K562 (cell line): ENCODE measurements around the gene STK11. TPM values are rescaled to one million over a fixed set of nuclear protein-coding genes. Genes with fewer than 3 reads are reported as not detected.

Experiments used
- ATAC-seq: fragments of 200-7000 bp; cut with Tn5 transposase; 3 replicates; pipeline ENCODE4 v1.9.1; 2020; ENCODE audit warnings: moderate library complexity
- BruUV-seq: library from RNA; stranded (reverse); fragments of 400-500 nt; replicated peaks from 2 replicates; lab custom pipeline; 2021; lab: Mats Ljungman, UMichigan
- CTCF ChIA-PET: fragments of 300-600 bp; formaldehyde crosslinking; extraction: SDS; loops from one replicate; lab custom pipeline; 2021; ENCODE audit warnings: low intra/inter-chr PET ratio; lab: Yijun Ruan, JAX
- POLR2A ChIA-PET: fragments of 300-600, 350-650 bp; sonication (Branson Sonifier 250); formaldehyde crosslinking; extraction: SDS; loops from one replicate; lab custom pipeline; 2021; ENCODE audit warnings: antibody characterized with exemption, inconsistent platforms; lab: Yijun Ruan, JAX
- DNase-seq, 4 experiments: peaks; one replicate each; pipeline versions ENCODE4 v3.0.0 to v3.0.0-alpha.2; 2011 to 2018; ENCODE audit warnings: low spot score in 3 of 4, mixed read lengths in 3 of 4; ENCODE audit errors: extremely low read depth in 1 of 4
- FAIRE-seq: peaks from 2 replicates; lab custom pipeline; 2011; peaks lifted over from hg19 to GRCh38; lab: Jason Lieb, UNC
- H2AFZ ChIP-seq: 2 replicates; pipeline ENCODE4 v1.6.0; 2011; ENCODE audit warnings: low read depth, low read length, control low read depth, inconsistent platforms
- H3K27ac ChIP-seq: fragments of 200-600 bp; 3 replicates; pipeline ENCODE4 v1.8.0; 2011; ENCODE audit warnings: low read depth, mild to moderate bottlenecking, control low read depth, inconsistent platforms, low read length, moderate library complexity, mixed read lengths; ENCODE audit errors: extremely low read depth
- H3K27me3 ChIP-seq, 2 experiments: fragments of 300-600 bp in 1 of 2; 2 replicates in 1 of 2; 3 replicates in 1 of 2; pipeline versions ENCODE4 v1.6.0 to v1.8.0; 2011; ENCODE audit warnings: inconsistent platforms in 2 of 2, low read length in 2 of 2, mild to moderate bottlenecking in 1 of 2, mixed read lengths in 1 of 2, moderate library complexity in 1 of 2; ENCODE audit not compliant: control insufficient read depth in 2 of 2, insufficient read depth in 2 of 2
- H3K36me3 ChIP-seq: fragments of 300-600 bp; 3 replicates; pipeline ENCODE4 v1.8.0; 2011; ENCODE audit warnings: mild to moderate bottlenecking, low read length, inconsistent platforms; ENCODE audit not compliant: control insufficient read depth, insufficient read depth
- H3K4me1 ChIP-seq, 2 experiments: fragments of 200-600 bp in 1 of 2; replicated peaks in 1 of 2; 2 replicates in 1 of 2; 3 replicates in 1 of 2; pipeline versions ENCODE4 v1.5.1 to v1.8.0; 2011; ENCODE audit warnings: inconsistent platforms in 2 of 2, low read length in 2 of 2, mild to moderate bottlenecking in 1 of 2, mixed read lengths in 1 of 2, moderate library complexity in 1 of 2; ENCODE audit not compliant: control insufficient read depth in 2 of 2, insufficient read depth in 2 of 2
- H3K4me2 ChIP-seq: 2 replicates; pipeline ENCODE4 v1.6.1; 2011; ENCODE audit warnings: low read length, control low read depth, inconsistent platforms, mixed read lengths; ENCODE audit not compliant: insufficient read depth
- H3K4me3 ChIP-seq: fragments of 200-600 bp; sonication (generic), shearing (Covaris generic); 2 replicates; pipeline ENCODE4 v1.5.1; 2016; ENCODE audit warnings: control low read depth, inconsistent platforms
- H3K79me2 ChIP-seq: fragments of 200-600 bp; 3 replicates; pipeline ENCODE4 v1.8.0; 2011; ENCODE audit warnings: low read length, inconsistent platforms; ENCODE audit not compliant: control insufficient read depth, insufficient read depth
- H3K9ac ChIP-seq, 2 experiments: 2 replicates each; pipeline versions ENCODE4 v1.6.0 to v1.6.1; 2011; ENCODE audit warnings: low read depth in 2 of 2, low read length in 2 of 2, control low read depth in 1 of 2, inconsistent platforms in 1 of 2, mild to moderate bottlenecking in 1 of 2, mixed read lengths in 1 of 2; ENCODE audit not compliant: insufficient read depth in 1 of 2
- H3K9me1 ChIP-seq: one replicate; pipeline ENCODE4 v1.6.0; 2011; ENCODE audit warnings: inconsistent platforms, mild to moderate bottlenecking, low read length, moderate library complexity; ENCODE audit not compliant: control insufficient read depth, insufficient read depth
- H3K9me3 ChIP-seq: replicated peaks from 2 replicates; pipeline ENCODE4 v1.5.1; 2011; ENCODE audit warnings: low read depth, low read length, inconsistent platforms; ENCODE audit not compliant: control insufficient read depth, insufficient read depth
- H4K20me1 ChIP-seq: replicated peaks from 2 replicates; pipeline ENCODE4 v1.6.1; 2011; ENCODE audit warnings: low read length, inconsistent platforms, mixed read lengths; ENCODE audit not compliant: control insufficient read depth, insufficient read depth
- POLR2G ChIP-seq: fragments of 200-400 bp; formaldehyde crosslinking; IDR thresholded peaks from 2 replicates; pipeline ENCODE4 v1.6.1; 2017; ENCODE audit warnings: low read depth, mild to moderate bottlenecking, antibody characterized with exemption, low read length, moderate library complexity
- RBFOX2 ChIP-seq: fragments of 200-400 bp; formaldehyde crosslinking; IDR thresholded peaks from 2 replicates; pipeline ENCODE4 v1.6.1; 2017; ENCODE audit warnings: low read depth, mild to moderate bottlenecking, low read length, moderate library complexity
- SMAD2 ChIP-seq: fragments of 150-350 bp; IDR thresholded peaks from 2 replicates; pipeline ENCODE4 v1.6.1; 2014; ENCODE audit warnings: low read depth, mild to moderate bottlenecking, low read length
- ZZZ3 ChIP-seq: fragments of 450-650 bp; IDR thresholded peaks from 2 replicates; pipeline ENCODE4 v1.6.1; 2016; ENCODE audit warnings: antibody characterized with exemption, mild to moderate bottlenecking, moderate library complexity
- WGBS: fragments of 100-300 bp; shearing (Covaris generic); methylation state at CpG from one replicate; pipeline ENCODE4 v1.1.6; 2016; ENCODE audit warnings: low coverage, mixed read lengths; ENCODE audit not compliant: insufficient coverage; ENCODE audit errors: missing lambda C conversion rate; 5-methylcytosine and 5-hydroxymethylcytosine counted together
- in situ Hi-C: fragments of 300-500 bp; cut with MboI; formaldehyde crosslinking; loops from 4 replicates; pipeline ENCODE4 v1.15.0; 2018; ENCODE audit warnings: inconsistent platforms, mixed read lengths
- intact Hi-C: fragments of 100-400 bp; cut with micrococcal nuclease; formaldehyde crosslinking; loops from 2 replicates; pipeline ENCODE4 v1.14.2; 2022
- polyA plus RNA-seq, 8 experiments: library from polyadenylated mRNA; depleted of rRNA in 4 of 8; stranded (reverse) in 5 of 8; unstranded in 3 of 8; fragments of >200 nt; fragmentation: Nextera tagmentation in 2 of 8; fragmentation: Illumina TruSeq in 1 of 8; extraction: Ambion mirVana in 2 of 8; extraction: Trizol in 1 of 8; gene quantifications; 2 replicates each; pipeline versions ENCODE4 v1.2.1 to v1.2.3, GENCODE V29; 2011 to 2014; ENCODE audit warnings: inconsistent platforms in 1 of 8, missing spikeins in 1 of 8
- total RNA-seq, 7 experiments: library from RNA; depleted of rRNA in 6 of 7; stranded (reverse); fragments of >200 nt in 6 of 7; fragmentation: Illumina TruSeq in 2 of 7; extraction: Trizol in 2 of 7; gene quantifications; 2 replicates each; pipeline versions ENCODE4 v1.2.1 to v1.2.3, GENCODE V29; 2011 to 2021; ENCODE audit warnings: low replicate concordance in 1 of 7

STK11 gene
- total and polyA plus RNA-seq, 9 of the 15 experiments (the other 6 are each of a cell fraction or from before 2014, with no cell fraction given), result 0.15 to 96.5 (median 31.7) TPM

- CTCF ChIA-PET, result no interaction called here
These were observed 38.6 kb upstream of the STK11 start for GRCh38 chr19:1166872-1167573.

More at GRCh38 chr19:1166872-1167573, 38.6 kb upstream of the STK11 start:
- no peak for TF ChIP-seq SMAD2
- peak; percentile 20 for TF ChIP-seq RBFOX2
- peak; percentile 36; the same call in 1 of the 2 replicates for TF ChIP-seq POLR2G
- no peak for TF ChIP-seq ZZZ3
- intact Hi-C loops (no loop called here), in situ Hi-C loops (no loop called here)
- ATAC-seq (no peak), FAIRE-seq (no peak), DNase-seq (no peak)
- peaks cover 21% of the 10 kb centered on the region for H4K20me1 ChIP-seq
- H3K36me3 ChIP-seq, result peaks cover 46% of the 10 kb centered on the region; the same call in 2 of the 3 replicates
- H3K27me3 ChIP-seq, result no peaks in the 10 kb centered on the region
- H3K4me1 ChIP-seq, result peaks cover 15 to 89% of the 10 kb centered on the region in 2 experiments; a peak in 4 of 5 replicates
- H3K27ac ChIP-seq, result no peak overlapping the region
- H3K9me3 ChIP-seq, result no peaks in the 10 kb centered on the region
- H2AFZ ChIP-seq, result no peak overlapping the region
- peaks cover 85% of the 10 kb centered on the region for H3K79me2 ChIP-seq
- BruUV-seq, result no TSS peak
- peak overlapping the region in 1 of 2 experiments; percentile 20; a peak in 1 of 4 replicates for H3K9ac ChIP-seq
- H3K4me3 ChIP-seq, result no peak overlapping the region
- 97% methylated on average over 31 of the region's 33 CpGs for WGBS
- POLR2A ChIA-PET, result interaction anchor here (0.6 to 1.0 kb wide), 3 partner anchors 44 to 53 kb away, joined by 3 to 5 read pairs (median 3); no protein-coding TSS in a partner anchor
- H3K4me2 ChIP-seq, result no peak overlapping the region
- H3K9me1 ChIP-seq, result peaks cover 6% of the 10 kb centered on the region
